ENCODE results near the gene PKN1. TPM values are rescaled to one million over a fixed set of nuclear protein-coding genes. Genes with fewer than 3 reads are reported as not detected.
A peak's percentile ranks its signal among the peaks of the same experiment; 100 is the strongest.

PKN1 gene
- total RNA-seq, 6 experiments from 2014 or later: 19.5 to 49.4 (median 34.1) TPM

- Histone ChIP-seq H3K4me1 (peaks cover 0 to 21% (median 3%) of the 10 kb centered on the region in 4 donors), H3K36me3 (peaks cover 0 to 11% (median 6%) of the 10 kb centered on the region in 4 donors), H3K9me3 (no peaks in the 10 kb centered on the region), H3K4me3 (no peak overlapping the region), H3K27me3 (no peaks in the 10 kb centered on the region), H3K27ac (no peak overlapping the region)
- intact Hi-C loops (cut with DNase I): no loop called here
- DNase-seq: no peak
- 53% methylated on average over 5 of the region's 6 CpGs for WGBS (ENCODE audit: insufficient coverage, low coverage, low lambda C conversion rate, missing lambda C conversion rate)
- no peak for ATAC-seq
- TF ChIP-seq CTCF (IDR thresholded peaks at IDR 0.05): no peak
- TF ChIP-seq POLR2A (IDR thresholded peaks at IDR 0.05): no peak
These were observed 16.3 kb upstream of the PKN1 start for GRCh38 chr19:14416817-14417231.

- no peaks in the 10 kb centered on the region for H3K9me3 ChIP-seq
- TF ChIP-seq POLR2A (IDR thresholded peaks at IDR 0.05) (no peak), CTCF (IDR thresholded peaks at IDR 0.05) (no peak)
- H3K4me1 ChIP-seq: peaks cover 0 to 21% (median 3%) of the 10 kb centered on the region in 4 donors
- intact Hi-C loops (cut with DNase I): no loop called here
- DNase-seq: peak in 1 of 3 donors; percentile 83
- ATAC-seq: no peak
- peak overlapping the region; percentile 75 to 78 (median 76) for H3K27ac ChIP-seq
- no peaks in the 10 kb centered on the region for H3K36me3 ChIP-seq
- 0% methylated on average over 1 of the region's 23 CpGs for WGBS (ENCODE audit: insufficient coverage, low coverage, low lambda C conversion rate, missing lambda C conversion rate)
- peak overlapping the region; percentile 82 to 96 (median 93) for H3K4me3 ChIP-seq
- no peaks in the 10 kb centered on the region for H3K27me3 ChIP-seq
These were observed 14.3 kb upstream of the PKN1 start for GRCh38 chr19:14418856-14419105.

- no peaks in the 10 kb centered on the region for H3K36me3 ChIP-seq
- WGBS (ENCODE audit: insufficient coverage, low coverage, low lambda C conversion rate, missing lambda C conversion rate): under 1% methylated on average over 34 of the region's 57 CpGs
These were observed 13.8 kb upstream of the PKN1 start, which contains the start of gene DDX39A for GRCh38 chr19:14419106-14419813. DDX39A (minus strand) TSS chr19:14419341; CDS start chr19:14413220, 6,121 bp downstream.

GRCh38 chr19:14425696-14426138 is 7.4 kb upstream of the PKN1 start:
- 69% methylated on average over 7 of the region's 7 CpGs for WGBS (ENCODE audit: insufficient coverage, low coverage, low lambda C conversion rate, missing lambda C conversion rate)
- no peak for DNase-seq

More at GRCh38 chr19:14419106-14419813, 13.8 kb upstream of the PKN1 start, which contains the start of gene DDX39A:
- DNase-seq: peak; percentile 96 to 98 (median 98)
- ATAC-seq: peak; percentile 96 to 99 (median 98)
- intact Hi-C loops (cut with DNase I): no loop called here
- peak within 1 kb of the TSS; percentile 82 to 96 (median 93) for H3K4me3 ChIP-seq
- no peaks in the 10 kb centered on the region for H3K27me3 ChIP-seq
- H3K4me1 ChIP-seq: peaks cover 0 to 21% (median 3%) of the 10 kb centered on the region in 4 donors
- H3K27ac ChIP-seq: peak within 1 kb of the TSS; percentile 75 to 78 (median 76)
- no peaks in the 10 kb centered on the region for H3K9me3 ChIP-seq
- TF ChIP-seq POLR2A (IDR thresholded peaks at IDR 0.05) (peak; percentile 67), CTCF (IDR thresholded peaks at IDR 0.05) (no peak)

More at GRCh38 chr19:14425696-14426138, 7.4 kb upstream of the PKN1 start:
- Histone ChIP-seq H3K9me3 (no peaks in the 10 kb centered on the region), H3K36me3 (no peaks in the 10 kb centered on the region), H3K27me3 (no peaks in the 10 kb centered on the region), H3K4me3 (no peak overlapping the region), H3K4me1 (no peaks in the 10 kb centered on the region), H3K27ac (no peak overlapping the region)
- TF ChIP-seq CTCF (IDR thresholded peaks at IDR 0.05): no peak
- no peak for TF ChIP-seq POLR2A (IDR thresholded peaks at IDR 0.05)
- intact Hi-C loops (cut with DNase I): no loop called here
- no peak for ATAC-seq

Measured in right lobe of liver (tissue), 6 donors.